GM18519 (cell line): ENCODE results near the gene ATF6B.
"Not testable (repeated sequence)": the region's sequence is repeated elsewhere in the genome, so short reads cannot be mapped to it uniquely, and the experiment has no call there.

Experiments
- ATAC-seq: cut with Tn5 transposase; IDR thresholded peaks from one replicate; pipeline ENCODE4 v1.9.1; 2021; ENCODE audit warnings: mild to moderate bottlenecking, moderate library complexity; ENCODE audit not compliant: unreplicated experiment, low FRiP score

ATF6B gene

DNA sequence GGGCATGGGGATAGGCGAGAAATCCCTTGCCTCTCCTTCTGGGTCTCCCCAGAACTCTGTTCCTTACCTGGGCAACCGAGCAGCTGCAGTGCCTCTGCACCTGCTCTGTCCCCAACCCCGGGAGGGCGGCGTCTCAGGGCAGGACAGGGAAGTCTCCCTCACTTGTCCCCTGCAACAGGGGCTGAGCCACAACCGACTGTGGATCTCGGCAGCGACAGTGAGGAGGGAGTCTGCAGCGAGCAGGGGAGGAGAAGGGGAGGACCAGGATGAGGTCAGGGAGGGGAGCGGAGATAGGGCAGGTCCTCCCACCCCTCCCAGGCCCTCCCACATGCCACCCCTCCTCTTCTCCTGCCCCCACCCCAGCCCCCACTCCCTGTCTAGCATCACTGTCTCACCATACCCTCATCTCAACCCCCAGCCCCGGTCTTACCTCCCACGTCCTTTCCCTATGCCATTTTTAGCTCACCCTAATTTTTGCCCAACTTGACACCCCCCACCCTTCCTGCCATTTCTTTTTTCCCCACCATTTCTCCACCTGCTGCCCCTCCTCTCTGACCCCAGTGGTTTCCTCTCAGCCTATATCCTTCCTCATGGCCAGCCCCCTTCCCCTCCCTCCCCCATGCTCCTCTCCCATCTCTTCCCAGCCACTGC lies 18.8 kb downstream of the ATF6B start, which contains the start of gene TNXB:
Gene TNXB, minus strand, starts transcription at position 225 of the 651 bp plus-strand sequence. CDS start 11,140 bp downstream, outside the sequence.
- no peak for ATAC-seq

DNA sequence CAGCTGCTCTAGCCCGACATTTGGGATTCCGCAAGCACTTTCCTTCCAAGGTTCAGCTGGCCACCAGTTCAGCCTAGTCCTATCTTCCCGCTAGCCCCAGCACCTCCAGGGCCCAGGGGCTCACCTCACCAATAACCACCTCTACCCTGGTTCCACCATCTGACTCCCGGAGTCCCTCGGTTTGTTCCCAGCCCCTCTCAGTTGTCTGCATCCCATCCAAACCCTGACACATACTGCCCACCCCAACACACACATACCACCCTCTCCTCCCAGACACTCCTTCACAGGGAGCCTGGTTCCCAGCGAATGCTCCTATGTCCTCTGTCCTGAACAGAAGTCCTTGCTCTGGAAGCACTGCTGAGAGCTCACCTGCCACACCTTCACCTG lies 19.3 kb downstream of the ATF6B start:
- no peak for ATAC-seq

DNA sequence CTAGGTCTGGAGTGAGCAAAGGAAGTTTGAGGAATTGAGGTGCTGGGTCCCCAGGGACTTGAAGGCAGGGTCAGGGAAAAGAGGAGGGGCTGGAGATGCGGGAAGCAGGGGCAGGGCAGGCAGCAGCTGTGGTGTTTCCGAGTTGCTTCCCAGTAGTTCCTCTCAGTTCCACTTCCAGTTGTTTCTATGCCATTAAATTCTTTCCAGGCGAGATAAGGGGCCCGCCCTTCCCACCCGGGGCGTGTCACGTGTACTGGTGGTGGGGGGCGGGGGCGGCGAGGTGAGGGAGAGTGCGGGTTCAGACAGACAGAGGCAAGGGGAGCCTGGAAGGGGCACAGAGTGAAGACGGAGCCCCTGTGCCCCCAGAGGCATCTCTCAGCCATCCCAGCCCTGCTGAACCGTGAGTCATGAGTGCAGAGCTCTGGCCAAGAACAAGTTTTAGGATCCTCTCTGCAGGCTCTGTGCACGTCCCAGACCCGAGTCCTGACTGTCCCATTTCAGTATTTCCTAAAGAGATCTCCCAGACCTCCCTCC lies 19.9 kb downstream of the ATF6B start:
- ATAC-seq, result no peak

DNA sequence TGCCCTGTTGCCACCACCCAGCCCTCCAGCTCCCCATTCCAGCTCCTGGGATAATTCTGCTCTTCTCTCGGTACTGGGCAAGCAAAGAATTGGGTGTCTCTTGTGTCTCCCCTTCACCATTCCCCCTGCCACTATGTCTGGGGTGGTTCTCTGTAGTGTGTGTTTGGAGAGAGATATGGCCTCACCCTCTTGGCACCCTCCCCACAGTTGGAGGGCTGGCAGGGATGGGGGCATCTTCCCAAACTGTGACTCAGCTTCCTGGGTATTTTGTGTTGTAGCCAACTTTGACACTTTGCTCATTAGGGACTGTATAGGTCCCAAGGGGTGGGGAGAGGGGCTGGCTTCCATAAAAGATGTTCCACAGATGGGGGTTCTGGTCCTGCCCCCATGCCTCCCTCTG lies 20.6 kb downstream of the ATF6B start:
- no peak for ATAC-seq

DNA sequence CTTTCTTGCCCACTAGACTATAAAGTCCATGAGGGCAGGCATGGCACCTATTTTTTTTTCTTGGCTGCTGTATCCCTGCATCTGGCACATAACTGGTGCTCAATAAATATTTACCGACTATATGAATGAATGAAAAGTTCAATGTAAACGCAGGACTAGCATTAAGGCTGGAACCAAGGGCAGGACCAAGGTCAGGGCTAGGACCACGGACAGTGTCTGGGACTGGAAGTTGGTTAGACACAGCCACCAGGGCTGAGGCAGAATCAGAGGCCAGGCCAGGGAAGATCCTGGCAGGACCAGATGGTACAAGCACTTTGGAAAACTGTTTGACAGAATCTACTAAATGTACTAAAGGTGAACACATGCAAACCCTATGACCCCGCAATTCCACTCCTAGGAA lies 22.6 kb downstream of the ATF6B start:
- no peak for ATAC-seq

DNA sequence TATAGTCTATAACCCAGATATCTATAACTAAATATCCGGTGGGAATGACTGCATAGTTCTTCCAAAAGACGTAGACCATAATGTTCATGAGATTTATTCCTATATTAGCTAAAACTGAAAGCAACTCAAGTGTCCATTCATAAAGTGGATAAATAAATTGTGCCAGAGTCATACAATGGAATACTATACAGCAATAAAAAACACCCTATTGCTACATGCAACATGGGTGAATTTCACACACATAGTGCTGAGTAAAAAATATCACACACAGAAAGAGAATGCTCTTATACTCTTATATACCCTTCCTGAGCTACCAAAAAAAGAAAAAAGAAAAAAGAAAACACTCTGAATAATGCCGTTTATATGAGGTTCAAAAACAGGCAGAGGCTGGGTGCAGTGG lies 25.8 kb downstream of the ATF6B start:
- ATAC-seq, result no peak

DNA sequence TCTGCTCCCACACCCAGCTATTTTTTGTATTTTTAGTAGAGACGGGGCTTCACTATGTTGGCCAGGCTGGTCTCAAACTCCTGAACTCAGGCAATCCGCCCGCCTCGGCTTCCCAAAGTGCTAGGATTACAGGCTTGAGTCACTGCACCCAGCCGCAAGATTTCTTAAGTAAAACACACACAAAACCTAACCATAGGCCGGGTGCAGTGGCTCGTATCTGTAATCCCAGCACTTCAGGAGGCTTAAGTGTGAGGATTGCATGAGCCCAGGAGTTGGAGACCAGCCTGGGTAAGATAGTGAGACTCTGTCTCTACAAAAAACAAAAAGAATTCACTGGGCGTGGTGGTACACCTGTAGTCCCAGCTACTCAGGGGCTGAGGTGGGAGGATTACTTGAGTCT lies 27.8 kb downstream of the ATF6B start:
- ATAC-seq, result not testable (repeated sequence)

DNA sequence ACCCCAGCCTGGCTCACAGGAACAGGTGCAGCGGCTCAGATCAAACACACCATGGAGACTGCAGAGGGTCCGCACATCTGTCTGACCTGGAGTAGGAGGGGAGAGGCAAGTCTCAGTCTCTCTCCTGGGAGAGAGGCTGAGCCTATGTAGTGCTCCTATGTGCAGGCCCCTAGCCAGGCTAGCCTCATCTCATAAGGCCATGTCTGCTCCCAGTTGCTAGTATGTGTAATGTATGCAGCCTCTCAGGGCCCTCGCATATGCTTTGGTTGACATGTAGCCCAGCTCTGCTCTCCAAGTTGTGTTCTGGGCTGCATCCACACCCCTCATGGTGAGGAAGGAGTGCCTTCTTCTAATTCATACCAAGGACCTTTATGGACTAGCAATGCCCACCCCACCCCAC lies 30.7 kb downstream of the ATF6B start:
- ATAC-seq, result no peak

DNA sequence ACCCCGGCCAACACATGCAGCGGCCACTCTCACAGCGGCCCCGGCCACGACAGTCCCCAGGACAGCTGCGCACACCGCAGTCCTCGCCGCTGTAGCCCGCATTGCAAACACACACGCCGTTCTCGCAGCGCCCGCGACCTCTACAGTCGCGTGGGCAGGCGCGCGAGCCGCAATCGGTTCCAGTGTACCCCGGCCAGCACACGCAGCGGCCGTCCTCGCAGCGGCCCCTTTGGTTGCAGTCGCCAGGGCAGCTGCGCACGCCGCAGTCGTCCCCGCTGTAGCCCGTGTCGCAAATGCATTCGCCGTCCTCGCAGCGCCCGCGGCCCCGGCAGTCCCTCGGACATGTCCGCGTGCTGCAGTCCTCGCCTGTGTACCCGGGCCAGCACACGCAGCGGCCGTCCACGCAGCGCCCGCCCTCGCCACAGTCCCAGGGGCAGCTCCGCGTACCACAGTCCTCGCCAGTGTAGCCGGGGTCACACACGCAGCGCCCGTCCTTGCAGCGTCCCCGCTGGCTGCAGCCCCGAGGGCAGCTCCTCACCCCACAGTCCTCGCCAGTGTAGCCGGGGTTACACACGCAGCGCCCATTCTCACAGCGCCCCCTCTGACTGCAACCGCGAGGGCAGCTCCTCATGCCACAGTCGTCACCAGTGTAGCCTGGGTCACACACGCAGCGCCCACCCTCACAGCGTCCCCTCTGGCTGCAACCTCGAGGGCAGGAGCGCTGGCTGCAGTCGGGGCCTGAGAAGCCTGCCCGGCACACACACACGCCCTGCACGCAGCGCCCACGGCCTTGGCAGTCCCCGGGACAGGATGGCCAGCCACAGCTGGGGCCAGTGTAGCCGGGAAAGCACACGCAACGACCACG lies 31.4 kb downstream of the ATF6B start:
- no peak for ATAC-seq

DNA sequence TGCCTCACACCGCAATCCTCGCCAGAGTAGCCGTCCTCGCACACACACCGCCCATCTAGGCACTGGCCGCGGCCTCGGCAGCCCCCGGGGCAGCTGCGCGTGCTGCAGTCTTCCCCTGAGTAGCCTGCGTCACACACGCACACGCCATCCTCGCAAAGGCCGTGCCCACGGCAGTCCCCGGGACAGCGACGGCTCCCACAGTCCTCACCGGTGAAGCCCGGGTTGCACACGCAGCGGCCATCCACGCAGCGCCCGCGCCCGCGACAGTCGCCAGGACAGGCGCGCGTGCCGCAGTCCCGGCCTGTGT lies 32.0 kb downstream of the ATF6B start:
- no peak for ATAC-seq

DNA sequence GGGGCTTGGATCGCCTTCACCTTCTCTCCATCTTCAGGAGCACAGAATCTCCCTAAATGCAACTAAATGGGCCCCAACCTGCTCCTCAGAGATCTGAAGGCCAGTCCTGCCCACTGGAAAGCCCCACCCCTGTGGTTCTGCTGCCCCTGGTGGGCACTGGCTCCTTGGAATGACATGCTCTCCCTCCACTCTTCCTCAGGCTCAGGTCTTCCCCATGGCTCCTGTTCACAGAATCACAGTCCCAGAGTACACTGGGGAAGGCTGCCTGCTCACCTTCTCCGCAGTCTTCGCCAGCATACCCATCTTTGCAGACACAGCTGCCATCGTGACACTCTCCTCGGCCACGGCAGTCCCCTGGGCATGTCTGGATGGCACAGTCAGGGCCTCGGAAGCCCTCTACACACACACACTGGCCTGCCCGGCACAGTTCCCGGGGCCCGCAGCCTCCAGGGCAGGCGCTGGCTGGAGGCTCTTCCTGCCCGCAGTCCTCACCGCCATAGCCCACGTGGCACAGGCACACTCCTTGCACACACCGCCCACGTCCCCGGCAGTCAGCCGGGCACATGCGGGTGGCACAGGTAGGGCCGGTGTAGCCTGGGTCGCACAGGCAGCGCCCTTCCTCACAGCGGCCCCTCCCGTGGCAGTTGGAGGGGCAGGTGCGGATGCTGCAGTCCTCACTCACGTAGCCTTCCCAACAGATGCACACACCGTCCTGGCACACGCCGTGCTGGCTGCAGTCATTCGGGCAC lies 32.5 kb downstream of the ATF6B start:
- ATAC-seq, result no peak

DNA sequence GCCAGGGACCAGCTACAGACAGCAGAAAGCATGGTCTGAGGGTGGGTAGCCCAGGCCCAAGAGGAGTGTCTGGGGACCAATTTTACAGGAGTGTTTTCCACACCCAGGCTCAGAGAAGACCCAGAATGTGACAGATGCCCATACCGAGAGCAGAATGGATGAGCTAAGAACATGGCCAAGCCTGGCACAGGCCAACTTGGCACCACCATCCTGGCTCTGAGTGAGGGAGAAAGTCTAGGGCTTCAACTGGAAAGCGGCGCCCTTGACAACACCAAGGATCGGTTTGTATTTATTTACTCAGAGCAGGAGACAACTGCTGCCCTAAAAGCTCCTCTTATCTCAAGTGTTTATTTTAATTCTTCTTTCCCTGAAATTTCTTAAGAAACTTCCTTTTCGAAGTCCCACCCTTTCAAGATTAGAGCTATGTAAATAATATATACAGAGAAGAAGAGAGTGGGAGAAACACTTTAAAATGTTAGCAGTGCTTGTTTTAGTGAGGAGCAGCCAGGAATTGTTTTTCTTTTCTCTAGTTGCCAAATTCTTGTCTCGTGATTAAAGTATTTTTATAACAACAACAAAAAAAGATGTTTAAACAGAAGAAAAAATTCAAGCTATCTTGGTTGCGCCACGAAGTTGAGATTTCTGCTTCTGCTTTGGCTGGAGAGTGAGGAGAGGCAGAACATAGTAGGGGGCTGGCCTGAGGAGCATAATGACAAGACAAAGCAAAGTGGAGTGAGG lies 35.1 kb downstream of the ATF6B start:
- no peak for ATAC-seq

DNA sequence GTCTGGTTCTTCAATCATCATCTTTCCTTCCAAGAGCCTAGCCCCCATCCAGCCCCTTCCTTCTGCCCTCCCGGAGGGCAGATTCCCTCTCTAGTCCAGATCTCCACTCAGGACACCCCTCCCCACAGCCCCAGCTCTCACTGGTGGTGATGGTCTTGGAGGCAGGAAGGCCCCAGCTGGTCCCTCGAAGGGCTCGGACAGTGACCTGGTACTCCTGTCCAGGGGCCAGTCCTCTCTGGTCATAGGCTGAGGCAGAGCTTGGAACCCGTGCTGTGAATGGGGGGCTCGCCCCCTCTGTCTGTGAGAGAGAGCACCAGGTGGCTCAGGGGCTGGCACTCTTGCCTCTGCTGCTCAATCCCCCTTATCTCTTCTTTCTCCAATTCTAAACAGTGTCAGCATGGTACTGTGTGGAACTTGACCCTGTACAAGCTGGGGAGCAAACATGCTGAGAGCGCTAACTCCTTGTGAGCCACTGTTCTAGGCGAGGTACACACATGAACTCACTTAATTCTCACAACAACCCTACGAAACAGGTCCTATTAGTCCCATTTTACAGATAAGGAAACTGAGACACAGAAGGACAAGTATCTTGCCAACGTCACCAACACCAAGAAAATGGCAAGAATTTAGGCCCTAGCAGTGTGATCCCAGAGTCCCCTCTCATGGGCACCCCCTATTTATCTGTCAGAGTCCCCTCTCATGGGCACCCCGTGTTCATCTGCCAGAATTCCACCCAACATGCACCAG lies 38.8 kb downstream of the ATF6B start:
- ATAC-seq, result no peak

DNA sequence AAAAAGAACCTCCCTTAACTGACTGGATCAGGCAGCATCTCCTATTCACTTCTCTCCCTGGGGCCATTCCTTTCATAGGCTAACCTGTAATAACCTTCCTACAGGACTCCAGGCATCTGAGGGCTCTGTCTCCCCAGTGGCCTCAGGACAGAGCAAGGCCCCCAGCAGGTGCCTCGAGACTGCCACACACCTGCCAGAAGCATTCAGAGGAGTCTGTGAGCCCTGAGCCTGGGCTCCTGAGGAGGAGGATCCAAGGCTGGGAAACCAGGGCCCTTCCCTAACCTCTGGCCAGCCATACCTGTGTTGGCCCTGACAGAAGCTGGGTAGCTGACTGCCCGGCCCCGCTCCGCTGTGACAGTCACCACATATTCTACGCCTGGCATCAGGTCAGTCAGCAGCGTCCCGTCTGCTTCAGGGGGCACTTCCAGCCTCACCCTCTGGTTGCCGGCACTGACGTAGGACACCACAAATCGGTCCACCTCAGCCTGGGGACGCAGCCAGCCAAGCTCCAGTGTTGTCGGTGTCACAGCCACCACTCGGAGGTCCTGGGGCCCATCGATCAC lies 39.5 kb downstream of the ATF6B start:
- no peak for ATAC-seq

DNA sequence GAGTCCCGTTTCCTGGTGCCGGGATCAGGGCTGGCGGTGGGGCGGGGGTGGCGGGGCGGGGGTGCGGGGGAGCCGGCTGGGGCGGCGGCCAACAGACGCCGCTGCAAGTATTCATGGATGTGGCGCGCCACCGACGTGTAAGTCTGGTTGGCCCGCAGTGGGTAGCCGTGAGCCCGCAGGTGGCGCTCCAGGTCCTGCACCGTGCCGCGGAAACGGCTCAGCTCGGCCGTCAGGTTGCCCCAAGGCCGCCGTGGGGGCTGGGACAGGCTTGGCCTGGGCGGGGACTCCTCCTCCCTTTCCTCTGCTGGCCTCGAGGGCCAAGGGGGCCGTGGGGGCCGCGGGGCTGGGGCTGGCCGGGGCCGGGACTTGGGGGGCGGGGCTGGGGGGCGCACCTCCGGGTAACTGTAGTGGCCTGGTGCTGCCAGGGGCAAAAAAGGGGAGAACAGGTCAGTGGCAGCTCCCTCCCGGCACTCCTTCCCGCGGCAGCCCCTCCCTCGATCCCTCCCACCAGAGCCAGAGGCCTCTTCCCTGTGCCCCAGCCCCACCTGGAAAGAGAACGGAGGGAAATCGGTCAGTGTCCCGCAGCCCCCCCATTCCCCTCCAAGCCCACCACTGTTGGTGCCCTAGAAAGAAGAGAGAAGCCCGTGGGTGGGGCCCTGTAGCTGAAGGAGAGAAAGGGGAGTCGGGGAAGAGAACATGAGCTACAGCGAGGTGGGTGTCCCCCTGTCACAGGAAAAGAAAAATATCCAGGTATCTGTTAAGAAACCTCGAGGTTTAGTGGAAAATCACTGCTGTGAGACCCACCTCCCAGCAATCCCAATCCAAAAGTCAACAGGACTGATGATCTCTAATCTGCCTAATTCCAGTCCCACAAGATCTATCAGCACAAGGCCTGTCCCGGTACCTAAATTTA lies 40.2 kb downstream of the ATF6B start:
- ATAC-seq, result no peak

DNA sequence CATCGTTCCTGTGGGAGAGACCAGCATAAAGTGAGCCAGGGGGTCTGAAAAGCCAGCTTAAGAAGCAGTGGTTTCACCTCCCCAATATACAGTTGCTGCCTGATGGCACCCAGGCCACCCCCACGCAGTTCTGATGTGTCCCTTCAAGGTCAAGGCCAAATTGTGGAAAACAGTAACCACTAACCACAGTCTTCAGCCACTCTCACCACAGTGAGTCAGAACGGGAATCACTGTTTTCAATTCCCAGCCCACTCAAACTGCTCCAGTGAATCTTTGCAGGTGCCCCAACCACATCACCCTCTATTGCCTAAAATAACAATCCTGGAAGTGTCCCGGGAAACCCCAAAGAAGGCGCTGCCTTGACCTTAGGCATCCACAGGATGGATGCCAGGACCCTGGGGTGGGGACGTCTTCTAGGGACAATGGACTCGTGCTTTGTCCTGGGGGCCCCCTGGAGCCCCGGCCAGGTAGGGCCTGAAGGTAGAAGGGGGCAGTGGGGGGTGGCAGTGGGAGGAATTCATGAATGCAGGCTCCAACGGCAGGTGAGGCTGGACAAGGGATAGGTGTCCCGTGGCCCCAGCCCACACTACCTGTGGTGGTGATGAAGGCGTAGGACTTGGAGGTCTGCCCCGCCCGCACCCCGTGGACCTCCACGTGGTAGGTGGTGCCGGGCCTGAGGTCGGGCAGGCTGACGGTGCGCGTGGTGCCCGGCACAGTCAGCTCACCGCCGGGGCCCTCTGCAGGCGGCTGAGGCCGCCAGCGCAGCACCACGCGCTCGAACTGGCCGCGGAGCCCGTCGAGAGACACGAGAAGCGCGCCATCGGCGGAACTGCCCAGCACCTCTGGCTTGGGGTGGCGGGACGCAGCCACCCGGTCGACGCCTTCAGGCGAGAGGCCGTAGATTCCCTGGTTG lies 41.1 kb downstream of the ATF6B start:
- ATAC-seq, result no peak

DNA sequence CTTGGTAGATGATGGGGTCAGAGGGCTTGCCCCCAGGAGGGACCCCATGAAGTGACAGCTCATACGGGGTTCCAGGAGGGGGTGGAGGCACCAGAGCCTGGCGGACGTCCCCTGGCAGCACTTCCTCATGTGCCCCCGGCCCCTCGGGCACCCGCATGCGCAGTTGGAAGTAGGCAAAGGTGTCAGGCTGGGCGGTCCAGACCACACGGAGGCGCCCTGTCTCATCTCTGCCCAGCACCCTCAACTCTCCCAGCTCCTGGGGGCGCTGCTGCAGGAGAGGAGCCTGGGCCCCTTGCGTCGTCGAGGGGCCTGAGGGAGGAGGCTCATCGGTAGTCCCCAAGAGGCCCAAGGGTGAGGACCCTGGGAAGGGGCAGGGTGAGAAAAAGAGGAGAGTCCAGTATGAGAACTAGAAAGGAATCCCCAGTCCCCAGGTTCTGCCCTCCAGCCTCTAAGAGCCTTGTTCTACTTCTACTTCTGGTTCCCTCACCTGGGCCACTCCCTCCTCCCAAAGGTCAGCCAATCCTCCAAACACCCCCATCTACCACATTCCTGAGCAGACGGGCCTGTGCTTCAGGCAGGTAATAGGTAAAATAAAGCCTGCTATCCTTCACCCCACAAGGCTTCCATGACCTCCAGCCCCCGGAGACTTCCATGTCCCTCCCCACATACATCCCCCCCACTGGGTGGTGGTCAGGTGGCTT lies 42.1 kb downstream of the ATF6B start:
- ATAC-seq, result no peak
